Activated naive CD4-positive, alpha-beta T cell treated with Interleukin-2 at 50 U/mL for 16 hours (primary cell): ENCODE data around the gene IGFBP7.

Experiments
- DNase-seq: peaks from one replicate; pipeline ENCODE4 v3.0.0-alpha.2; 2020

The IGFBP7 gene

DNA sequence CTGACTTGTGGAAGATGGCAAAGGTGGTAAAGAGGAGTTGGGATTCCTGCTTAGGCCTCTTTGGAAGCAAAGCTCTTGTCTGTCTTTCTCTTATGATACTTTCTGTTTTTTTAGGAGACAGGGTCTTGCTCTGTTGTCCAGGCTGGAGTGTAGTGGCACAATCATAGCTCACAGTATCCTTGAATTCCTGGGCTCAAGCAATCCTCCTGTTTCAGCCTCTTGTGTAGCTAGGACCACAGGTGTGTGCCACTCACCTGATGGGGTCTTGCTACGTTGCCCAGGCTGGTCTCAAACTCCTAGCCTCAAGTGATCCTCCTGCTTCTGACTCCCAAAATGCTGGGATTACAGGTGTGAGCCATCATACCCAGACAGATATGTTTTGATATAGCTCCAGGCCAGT, 19.3 kb upstream of the IGFBP7 start:
- DNase-seq: no peak

DNA sequence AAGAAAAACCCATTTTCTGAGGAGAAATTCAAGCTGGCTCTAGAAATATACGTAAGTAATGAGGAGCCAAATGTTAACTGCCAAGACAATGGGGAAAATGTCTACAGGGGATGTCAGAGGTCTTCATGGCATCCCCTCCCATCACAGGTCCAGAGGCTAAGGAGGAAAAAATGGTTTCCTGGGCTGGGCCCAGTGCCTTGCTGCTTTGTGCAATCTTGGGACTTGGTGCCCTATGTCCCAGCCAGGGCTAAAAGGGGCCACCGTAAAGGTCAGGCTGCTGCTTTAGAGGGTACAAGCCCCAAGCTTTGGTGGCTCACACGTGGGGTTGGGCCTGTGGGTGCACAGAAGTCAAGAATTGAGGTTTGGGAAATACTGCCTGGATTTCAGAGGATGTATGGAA, 17.2 kb upstream of the IGFBP7 start:
- no peak for DNase-seq

DNA sequence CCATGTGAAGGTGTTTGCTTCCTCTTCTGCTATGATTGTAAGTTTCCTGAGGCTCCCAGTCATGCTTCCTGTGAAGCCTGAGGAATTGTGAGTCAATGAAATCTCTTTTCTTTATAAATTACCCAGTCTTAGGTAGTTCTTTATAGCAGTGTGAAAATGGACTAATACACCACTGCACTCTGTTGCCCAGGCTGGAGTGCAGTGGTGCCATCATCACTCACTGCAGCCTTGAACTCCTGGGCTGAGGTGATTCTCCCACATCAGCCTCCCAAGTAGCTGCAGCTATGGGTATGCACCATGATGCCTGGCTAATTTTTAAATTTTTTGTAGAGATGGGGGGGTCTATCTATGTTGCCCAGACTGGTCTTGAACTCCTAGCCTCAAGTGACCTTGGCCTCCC, 15.8 kb upstream of the IGFBP7 start:
- DNase-seq: no peak

DNA sequence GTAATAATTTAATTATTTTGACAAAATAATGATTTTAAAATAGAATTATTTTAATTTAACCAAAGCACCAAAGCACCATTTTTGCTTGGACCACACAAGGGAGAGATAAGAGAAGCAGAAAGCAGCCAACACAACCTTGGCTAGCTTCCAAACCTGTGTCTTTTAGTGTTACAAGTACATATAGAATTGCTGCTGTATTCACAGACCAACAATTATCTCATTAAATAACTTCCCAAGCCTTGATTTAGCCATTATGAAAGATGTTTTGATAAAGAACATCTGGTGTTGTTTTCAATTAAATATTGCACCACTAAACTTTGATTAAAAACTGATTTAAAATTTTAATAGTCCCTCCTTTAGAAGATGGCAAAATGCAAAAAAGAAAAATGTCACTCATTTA, 14.0 kb upstream of the IGFBP7 start:
- DNase-seq: no peak

DNA sequence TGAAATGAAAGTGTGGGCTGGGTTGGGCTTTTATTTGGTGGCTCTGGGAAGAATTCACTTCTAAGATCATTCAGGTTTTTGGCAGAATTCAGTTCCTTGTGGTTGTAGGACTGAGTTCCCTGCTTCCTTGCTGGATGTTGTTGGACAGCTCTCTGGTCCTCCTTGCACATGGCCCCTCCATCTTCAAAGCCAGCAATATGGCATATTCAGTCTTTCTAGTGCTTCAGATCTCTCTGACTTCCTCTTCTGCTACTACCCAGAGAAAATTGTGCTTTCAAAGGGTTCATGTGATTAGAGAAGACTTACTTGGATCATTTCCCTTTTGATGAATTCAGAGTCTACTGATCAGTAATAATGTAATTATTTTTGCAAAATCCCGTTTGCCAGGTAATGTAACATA, 12.8 kb upstream of the IGFBP7 start:
- no peak for DNase-seq

DNA sequence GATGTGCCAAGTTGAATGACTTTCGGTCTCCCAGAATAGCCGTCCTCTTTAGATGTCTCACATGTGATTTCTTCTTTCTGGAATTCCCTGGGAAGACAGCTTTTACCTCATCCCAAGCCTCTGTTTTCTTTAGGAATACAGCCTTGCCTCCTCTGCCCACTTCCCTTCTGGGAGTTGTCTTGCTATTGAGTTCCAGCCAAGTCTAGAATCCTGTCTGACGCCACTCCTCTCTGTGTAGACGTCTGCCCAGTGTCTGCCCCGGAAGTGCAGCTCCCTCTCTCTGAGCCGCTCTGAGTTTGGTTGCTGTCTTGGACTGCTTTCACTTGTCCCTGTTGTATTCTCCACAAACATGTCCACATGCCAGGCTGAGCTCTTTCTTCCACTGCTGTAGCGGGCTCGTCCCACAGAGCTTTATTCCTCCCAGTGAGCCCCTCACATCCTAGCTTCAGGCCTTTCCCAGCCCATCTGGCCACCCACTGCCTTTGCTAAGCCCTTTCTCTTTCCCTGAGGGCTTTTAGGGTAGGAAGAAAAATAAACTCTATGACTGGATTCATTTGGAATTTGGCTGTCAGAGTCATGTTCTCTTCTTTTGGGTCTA, 9.0 kb upstream of the IGFBP7 start:
- DNase-seq: no peak

DNA sequence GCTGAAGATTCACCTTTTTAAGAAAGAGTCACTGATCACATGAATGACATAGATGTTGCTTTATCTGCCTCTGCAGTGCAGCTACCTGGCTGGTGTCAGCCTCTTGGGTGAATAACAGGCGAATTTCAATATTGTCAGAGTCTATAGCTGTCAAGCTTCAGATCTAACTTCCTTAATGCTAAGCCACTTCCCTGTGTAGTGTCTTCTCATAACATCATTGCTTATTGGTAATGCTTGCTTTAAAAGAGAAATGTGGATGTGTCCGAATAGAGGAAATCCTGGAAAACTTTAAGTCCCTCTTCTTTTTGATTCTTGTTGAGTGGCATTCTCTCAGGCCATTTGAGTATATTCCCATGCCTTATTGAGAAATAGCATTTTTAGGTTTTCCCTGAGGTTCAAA, 7.3 kb upstream of the IGFBP7 start:
- no peak for DNase-seq

DNA sequence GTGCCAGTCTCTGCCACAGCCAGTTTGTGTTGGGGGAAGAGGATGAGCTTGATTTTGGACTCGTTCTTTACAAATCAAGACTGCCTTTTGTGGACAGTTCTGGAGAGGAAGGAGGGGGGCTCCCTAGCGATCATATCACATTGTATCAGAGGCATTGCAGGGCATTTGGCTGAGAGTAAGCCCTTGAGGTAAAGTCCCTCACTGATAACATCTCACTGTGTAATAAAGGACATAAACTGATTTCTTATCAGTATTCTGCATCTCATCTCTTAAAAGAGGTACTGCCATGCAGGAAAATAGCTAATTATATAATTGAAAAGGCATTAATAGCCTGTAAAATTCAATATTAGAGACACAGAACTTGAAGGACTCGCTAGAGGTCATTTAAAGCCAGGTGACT, 6.1 kb upstream of the IGFBP7 start:
- DNase-seq: no peak

DNA sequence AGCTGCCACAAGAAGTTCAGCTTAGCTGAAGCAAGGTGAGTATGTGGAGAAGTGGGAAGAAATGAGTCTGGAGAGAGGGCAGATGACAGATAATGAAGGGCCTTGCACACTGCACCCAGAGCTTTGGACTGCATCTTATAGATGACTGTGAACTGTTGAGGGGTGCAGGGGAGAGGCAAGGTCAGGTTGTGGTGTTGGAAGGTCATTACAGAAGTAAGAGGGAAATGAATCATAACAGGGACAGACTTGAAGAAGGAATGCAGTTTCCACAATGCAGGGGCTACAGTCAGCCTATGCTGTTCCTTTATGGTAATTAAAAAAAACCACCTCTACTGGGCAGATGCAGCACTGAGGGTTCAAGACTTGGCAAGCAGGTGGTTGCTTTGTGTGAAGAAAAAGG, 4.8 kb upstream of the IGFBP7 start:
- DNase-seq: no peak

DNA sequence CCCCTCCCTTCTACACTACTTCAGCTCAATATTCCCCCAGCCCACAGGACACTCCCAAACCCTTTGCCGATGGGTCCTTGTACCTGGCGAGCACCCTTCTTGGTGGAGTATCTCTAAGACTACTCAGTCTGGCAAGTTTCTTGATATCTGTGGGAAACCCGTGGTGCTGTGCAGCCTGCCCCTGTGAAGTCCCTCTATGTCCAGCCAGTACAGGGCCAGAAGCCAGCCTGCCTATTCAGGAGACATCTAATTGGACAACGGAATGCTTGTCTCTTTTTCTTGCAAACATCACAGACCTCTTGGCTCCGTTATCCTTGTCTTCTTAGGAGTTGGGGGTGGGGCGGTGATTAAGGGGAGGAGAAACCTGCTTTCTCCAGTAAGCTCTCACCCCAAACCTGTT, 3.7 kb upstream of the IGFBP7 start:
- no peak for DNase-seq

DNA sequence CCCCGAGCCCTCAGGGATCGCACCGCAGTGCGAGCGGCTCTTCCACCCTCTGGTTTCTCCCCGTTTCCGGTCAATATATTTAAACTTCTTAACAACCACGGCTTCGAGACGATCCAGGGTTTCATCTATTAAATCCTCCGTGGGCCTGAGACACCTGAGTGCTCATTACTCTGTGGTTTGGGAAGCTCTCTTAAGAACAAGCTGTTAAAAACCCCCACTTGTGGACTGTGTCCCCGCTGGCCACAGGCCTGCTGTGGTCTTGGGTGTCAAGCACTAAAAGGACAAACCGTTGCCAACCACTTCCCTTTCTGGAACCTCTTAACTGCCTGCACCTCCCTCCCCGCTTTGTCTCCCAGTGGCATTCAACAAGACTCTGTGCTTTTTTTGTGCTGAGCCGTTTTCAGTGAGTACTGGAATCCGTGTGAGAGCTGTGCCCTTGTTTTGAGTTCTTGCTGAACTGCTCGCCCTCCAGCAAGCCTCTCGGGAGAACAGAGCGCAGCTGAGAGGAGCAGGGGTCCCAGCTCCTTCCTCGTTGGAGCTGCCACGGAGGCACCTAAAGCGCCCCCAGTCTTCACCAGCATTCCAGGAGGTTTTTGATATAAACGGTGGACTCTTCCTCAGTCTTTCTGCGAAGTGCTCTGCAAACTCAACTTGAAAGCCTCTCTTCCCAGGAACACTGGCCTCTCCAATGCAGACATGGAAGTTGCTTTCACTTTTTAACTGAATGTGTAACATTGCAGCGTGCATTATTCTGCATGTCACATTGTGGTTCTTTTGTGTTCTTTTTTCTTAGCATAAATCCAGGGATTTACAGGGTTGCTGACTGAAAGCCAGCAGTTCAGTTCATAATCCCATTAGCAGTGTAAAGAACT, 691 bp upstream of the IGFBP7 start:
- no peak for DNase-seq

DNA sequence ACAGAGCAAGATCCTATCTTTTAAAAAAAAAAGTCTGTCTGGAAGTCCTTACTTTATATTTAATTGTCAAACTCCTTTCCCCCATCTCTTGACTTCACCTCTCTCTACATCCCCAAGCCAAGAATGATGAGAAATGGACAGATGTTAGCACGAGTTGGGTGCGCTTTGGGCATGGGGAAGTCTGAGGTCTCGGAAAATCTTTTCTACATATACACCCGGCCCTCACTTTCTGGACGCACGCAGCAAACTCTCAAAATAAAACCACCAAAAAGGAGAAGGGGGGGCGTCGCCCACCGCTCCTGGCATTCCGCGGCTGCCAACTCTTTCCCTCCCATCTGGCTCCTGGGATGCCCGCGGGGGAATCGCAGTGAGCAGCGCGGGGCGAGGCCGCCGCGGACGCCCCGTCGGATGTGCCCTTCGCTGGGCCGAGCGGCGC, 756 bp downstream of the IGFBP7 start:
- no peak for DNase-seq

DNA sequence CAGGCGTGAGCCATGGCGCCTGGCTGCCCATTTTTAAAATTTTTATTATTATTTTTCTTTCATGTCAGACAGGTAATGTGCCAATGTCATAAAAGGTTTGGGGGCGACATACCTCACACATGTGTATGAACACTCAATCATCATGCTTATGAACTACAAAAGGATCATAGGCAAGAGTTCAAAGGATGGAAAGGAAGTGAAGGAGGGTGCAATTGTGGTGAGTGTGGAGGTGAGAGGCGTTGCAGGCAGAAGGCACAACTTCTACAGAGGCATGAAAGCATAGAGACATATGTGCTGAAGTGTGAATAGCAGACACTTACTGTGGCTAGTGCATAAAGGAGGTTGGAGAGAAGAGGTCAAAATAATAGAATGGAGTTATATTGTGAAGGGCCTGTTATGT, 4.0 kb downstream of the IGFBP7 start:
- DNase-seq: no peak

DNA sequence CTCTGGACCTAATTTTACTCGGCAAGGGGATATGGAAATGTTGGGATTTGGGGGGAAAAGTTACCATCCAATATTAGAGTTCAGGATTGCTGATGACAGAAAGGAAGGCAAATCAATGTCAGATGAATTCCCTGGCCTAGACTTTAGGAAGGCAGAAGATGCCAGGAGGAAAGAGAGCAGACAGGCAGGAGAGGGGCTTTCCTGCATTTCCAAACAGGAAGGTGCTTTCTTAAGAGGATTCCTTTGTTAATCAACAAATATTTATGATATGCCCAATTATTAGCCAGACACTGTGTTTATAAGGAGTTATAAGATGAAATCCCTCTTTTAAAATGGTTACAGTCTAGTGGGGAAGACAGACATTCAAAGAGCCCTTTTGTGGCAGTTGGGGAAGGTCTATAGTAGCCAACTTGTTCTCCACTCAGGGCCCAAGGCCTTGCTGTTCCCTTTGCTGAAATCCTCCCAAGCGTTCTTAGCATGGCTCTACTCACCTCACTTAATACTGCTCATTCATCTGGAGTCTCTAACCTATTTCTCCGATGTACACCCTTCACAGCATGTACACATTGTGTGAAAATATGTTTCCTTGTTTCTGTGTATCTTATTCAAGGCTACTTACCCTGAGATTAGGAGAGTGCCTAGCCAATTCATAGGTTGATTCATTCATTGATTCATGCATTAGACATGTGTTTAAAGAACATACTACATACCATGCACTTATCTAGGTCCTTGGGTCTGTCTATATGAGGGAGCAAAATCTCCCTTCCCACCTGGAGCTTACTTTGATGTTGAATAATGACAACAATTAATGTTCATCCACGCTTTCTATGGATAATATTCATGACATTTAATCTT, 5.3 kb downstream of the IGFBP7 start:
- DNase-seq: no peak

DNA sequence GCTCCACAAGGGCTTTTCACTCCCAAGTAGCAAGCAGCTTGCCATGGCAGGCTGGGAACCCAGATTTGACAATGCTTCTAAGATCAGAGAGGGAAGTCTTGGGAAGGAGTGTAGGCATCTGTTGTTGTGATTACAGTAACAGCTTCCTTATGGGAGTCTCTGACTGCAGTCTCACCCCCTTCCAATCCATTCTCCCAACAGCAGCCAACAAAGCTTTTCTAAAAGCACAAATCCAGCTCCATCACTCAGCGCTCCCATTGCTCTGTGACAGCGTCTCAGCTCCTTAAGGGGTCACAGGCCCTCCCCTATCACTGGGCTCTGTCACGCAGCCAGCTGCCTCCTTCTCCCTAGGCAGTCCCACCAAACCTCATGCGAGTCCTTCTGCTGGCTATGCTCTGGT, 7.1 kb downstream of the IGFBP7 start:
- DNase-seq: no peak

DNA sequence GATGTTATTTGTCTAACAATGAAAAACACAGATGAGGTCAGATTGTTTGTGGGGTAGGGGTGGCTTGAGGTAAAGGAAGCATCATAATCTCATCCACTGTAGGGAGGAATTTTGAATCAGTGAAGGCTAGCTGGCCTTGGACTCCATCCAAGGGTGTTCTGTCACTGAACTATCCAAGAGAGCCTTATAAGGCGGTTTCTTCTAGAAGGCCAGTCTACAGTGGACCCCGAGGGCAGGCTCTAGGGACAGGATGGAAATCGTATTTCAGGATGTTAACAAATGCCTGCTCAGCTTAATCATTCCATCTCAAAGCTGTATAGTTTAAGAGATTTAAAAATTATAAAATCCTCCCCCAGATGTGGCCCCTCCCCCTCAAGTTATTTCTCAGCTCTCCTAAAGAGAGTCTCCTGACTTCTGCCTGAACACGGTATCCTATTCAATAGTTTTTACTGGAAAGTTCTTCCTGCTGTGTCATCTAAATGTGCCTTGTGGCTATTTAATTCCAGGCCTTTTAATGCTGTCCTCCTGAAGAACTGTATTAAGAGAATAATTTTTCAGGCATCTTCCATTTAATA, 8.0 kb downstream of the IGFBP7 start:
- DNase-seq: no peak

DNA sequence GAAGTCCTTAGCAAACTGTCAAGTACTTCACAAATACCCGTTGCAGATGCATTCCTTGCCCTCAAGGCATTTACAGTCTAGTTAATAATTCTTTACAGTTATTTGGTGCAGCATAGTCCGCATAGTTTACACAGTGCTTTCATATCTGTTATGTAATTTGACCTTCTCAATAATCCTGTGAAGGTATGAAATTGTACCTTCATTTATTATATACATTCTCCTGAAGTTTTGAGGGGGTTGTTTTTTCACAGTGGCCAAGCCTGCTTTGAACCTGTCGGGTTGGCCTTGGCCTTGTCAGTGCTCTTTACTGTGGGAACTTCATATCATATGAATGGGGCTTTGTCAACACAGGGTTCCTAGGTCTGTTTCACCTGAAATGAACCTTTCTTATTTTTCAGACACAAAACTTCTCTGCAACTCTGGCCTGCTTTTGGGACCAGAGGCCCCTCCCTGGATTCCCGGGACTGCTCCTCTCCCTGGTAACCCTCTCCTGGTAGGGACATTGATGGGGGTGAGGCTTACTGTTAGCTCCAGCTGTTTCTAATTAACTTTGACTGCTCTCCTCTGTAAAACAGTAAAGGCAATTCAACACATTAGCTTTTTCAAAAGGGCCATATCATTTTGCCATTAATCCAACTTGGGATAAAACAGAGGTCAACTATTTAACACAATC, 9.1 kb downstream of the IGFBP7 start:
- no peak for DNase-seq

DNA sequence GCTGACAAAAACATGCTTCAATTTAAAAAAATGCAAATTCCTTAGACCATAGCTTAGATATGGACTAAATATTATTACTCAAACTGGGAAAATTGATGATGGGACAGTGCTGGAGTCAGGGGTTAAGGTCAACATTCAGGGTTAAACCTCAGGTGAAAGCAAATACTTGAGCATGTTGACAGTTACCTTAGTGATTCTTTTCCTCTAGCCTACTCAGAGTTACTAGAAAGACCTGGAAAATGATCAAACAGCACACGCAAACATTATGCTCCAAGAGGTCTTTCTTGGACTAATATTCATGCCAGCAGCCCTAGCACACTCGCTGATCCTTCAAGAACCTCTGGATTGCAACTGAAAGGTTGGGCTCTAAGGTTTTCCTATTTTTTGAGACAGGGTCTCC, 10.8 kb downstream of the IGFBP7 start:
- DNase-seq: no peak

DNA sequence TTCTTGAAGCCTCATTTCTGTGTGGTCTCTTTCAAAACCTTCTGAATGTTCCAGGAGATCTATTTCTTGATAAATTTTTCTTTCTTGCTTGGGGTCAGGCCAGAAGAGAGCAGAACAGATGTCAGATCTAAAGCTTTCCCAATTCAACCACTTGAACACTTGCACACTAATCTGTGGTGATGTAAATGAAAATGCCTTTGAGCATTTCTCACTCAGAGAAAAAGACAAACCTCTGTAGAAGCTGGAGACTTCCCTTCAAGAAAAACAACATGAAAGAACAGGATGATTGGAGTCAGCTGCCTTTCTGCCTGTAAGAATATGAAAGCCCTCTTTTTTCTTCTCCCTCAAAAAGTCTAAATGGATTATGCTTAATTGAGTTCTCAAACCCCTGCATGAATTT, 11.2 kb downstream of the IGFBP7 start:
- no peak for DNase-seq

DNA sequence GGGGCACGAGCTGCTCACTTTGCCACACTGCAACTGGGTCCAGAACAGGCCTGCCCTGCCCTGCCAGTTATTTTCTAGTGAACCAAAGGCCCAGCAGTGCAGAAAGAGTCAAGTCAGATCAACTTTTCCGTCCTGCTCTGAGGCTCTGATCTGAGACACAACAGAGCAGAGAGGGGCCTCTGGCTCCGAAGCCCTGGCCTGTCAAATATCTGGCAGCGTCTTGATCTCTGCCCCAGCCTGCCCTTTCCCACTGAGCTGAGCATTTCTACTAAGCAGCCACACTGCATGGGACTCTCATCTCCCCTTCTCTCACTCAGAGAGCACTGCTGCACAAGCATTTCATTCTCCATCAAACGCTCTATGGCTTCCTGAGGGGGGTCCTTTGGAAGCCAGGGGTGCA, 11.8 kb downstream of the IGFBP7 start:
- no peak for DNase-seq

DNA sequence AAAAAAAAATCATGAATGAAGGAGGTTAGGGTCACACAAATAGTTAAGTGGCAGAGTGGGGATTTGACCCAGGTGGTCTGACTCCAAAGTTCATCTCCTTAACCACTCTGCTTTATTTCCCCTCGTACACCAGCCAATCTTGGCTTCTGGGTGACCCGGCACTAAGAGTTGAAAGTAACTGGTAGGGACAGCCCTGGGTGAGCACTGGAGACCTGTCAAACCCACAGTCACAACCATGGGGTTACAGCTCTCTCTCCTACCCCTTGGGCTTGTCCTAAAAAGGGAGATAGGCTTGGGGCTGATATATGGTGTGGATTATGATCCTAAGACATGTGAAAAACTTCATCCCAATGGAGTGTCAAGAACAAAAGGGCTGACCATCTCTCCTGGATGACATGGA, 12.5 kb downstream of the IGFBP7 start:
- no peak for DNase-seq

DNA sequence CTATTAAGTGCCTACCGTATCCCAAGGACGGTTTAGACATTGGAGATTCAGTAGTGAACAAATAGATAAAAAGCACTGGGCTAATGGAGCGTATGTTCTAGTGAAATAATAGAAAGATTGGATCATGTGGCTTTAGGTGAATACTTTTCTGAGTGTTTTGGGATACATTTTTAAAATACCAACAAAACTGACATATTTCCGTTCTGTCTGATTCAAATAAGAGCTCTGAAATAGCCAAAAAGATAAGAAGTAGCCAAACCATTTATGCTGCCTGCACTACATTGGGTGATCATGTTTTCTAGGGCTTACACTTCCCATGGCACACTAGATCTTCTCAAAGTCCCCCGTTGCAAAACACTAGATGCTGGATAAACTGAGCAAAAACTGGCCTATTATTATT, 14.2 kb downstream of the IGFBP7 start:
- no peak for DNase-seq

DNA sequence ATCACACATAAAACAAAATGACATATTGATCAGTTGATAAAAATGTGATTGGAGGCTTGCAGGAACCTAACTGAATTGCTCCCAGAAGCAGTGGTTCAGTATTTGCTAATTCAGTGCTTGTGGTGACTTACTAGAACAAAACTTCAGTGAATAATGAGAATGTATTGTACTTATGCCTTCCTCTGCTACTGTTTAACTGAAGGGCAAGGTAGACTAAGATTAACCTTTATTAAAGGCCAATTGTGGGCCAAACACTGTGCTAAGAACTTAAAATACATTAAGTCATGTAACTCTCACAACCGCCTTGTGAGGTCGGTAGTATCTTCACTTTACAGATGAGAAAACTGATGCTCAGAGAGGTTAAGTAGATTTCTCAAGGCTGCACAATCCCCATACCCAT, 14.9 kb downstream of the IGFBP7 start:
- DNase-seq: no peak
